ENCODE data around the gene ITGB1.

ITGB1 gene

DNA sequence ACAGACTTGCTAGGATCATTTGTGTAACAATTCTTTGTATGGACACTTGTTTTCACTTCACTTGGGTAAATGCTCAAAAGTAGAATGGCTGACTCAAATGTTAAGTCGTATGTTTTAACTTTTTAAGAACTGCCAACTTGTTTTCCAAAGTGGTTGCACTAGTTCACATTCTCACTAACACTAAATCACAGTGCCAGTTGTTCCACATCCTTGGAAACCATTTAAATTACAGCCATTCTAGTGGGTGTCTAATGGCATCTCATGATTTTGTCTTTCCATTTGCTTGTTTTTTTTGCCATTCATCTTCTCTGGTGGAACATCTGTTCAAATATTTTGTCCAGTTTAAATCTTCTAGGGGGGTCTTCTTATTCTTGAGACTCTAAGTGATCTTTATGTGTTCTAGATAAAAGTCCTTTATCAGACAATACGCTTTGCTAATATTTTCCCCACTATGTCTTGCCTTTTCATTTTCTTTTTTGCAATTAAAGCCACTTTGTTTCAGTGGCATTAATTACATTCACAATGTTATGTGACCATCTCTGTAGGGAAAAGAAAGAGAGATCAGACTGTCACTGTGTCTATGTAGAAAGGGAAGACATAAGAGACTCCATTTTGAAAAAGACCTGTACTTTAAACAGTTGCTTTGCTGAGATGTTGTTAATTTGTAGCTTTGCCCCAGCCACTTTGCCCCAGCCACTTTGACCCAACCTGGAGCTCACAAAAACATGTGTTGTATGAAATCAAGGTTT, 63.9 kb downstream of the ITGB1 start:
- H3K27me3 ChIP-seq: no peaks in the 10 kb centered on the region

DNA sequence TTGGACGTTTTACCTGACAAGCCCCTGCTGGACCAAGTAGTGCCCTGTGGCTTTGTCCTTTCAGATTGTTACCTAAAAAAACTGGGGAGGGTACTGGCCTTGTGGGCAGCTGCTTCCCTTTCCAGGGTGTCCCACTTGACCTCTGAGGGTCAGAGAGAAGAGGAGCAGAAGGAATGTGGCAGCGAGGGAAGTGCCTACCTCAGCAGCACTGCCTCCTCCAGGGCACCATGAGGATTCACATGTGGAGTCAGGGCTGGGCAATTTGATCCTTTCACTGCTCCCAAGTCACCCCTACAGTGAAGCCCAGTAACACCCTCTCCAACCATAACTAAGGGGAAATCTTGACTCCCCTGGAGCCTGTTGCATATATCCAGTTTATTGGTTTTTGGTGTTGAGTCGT, 64.6 kb downstream of the ITGB1 start:
- no peaks in the 10 kb centered on the region for H3K9me3 ChIP-seq
- H3K27me3 ChIP-seq: no peaks in the 10 kb centered on the region
- no peak overlapping the region for H3K27ac ChIP-seq
- no peak overlapping the region for H3K4me3 ChIP-seq
- peaks cover 19% of the 10 kb centered on the region; the same call in 1 of the 2 replicates for H3K36me3 ChIP-seq
- no peaks in the 10 kb centered on the region for H3K4me1 ChIP-seq
- H3K9ac ChIP-seq: no peak overlapping the region
- no peak for TF ChIP-seq Cebpa-rat (IDR thresholded peaks at IDR 0.05)
- no peak overlapping the region for H3K4me2 ChIP-seq
- no peaks in the 10 kb centered on the region for H4K20me1 ChIP-seq

More for the DNA sequence above, 63.9 kb downstream of the ITGB1 start:
- Histone ChIP-seq H3K27ac (no peak overlapping the region), H4K20me1 (no peaks in the 10 kb centered on the region), H3K9me3 (no peaks in the 10 kb centered on the region), H3K36me3 (peaks cover 23% of the 10 kb centered on the region; the same call in 1 of the 2 replicates), H3K4me2 (no peak overlapping the region), H3K4me1 (no peaks in the 10 kb centered on the region), H3K9ac (no peak overlapping the region), H3K4me3 (no peak overlapping the region)
- no peak for TF ChIP-seq Cebpa-rat (IDR thresholded peaks at IDR 0.05)

DNA sequence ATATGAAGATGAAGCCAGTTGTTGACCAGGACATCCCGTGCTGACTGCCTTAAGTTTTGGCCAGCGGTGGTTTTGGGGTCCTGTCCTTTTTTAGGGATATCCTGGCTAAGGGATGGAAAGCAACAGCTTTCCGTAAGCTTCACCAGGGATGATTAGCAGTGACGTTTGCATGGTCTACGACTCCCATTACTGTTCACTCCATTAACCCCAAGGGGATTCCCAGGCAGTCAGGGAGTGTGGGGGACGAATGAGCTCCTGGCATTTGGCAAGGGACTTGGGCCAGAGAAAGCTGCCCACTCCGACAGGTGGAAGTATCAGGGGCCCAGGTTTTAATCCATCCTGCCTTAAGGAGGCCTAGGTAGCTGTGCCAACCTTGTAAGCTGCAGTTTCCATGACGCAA, 66.8 kb downstream of the ITGB1 start:
- Histone ChIP-seq H3K4me3 (no peak overlapping the region), H3K4me2 (no peak overlapping the region), H3K27ac (no peak overlapping the region), H3K36me3 (0 out of 2 replicates have a peak, but pooled peaks cover under 1% of the 10 kb centered on the region), H3K9ac (no peak overlapping the region), H3K9me3 (no peaks in the 10 kb centered on the region), H4K20me1 (no peaks in the 10 kb centered on the region), H3K27me3 (no peaks in the 10 kb centered on the region), H3K4me1 (no peaks in the 10 kb centered on the region)
- TF ChIP-seq Cebpa-rat (IDR thresholded peaks at IDR 0.05): no peak

DNA sequence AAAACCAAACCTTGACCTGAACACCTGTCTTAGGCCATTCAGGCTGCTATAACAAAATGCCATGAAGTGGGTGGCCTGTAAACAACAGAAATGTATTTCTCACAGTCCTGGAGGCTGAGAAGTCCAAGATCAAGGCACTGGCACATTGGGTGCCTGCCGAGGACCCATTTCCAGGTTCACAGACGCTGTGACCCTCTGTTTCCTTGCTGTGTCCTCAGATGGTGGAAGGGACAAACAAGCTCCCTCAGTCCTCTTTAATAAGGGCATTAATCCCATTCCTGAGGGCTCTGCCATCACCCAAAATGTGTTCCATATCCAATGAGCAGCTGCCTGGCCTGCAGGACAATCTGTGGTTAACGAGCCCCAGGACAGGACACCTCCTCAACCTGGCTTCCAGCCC, 67.6 kb downstream of the ITGB1 start:
- H3K27ac ChIP-seq: no peak overlapping the region
- H3K4me3 ChIP-seq: no peak overlapping the region
- H3K9me3 ChIP-seq: no peaks in the 10 kb centered on the region

DNA sequence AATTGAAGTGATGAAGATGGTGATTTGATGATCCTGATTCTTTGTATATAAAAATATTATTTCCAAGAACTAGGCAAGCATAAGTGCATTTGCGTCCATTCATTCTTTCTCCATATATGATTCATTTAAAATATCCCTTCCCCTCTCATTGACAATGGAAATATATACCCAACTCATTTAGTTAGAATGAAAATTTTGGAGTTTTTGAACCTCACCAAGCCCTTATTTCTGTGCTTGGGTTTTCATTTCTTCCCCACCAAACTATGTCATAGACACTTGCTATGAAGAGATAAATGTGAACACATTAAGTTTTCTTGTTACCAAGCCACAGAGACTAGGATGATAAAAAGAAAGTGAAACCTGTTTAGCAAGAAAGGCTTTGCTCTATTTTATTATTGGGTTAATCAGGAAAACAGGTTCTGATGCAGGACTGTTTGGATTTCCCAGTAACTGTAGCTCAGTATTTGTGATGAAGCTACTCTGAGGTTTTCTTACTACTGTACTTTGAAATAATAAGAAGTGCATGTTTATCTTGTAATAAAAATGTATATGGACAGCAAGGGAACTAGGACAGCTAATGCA, 68.3 kb downstream of the ITGB1 start:
- H3K4me2 ChIP-seq: no peak overlapping the region
- no peaks in the 10 kb centered on the region for H3K4me1 ChIP-seq
- H3K9me3 ChIP-seq: no peaks in the 10 kb centered on the region
- no peaks in the 10 kb centered on the region for H3K36me3 ChIP-seq
- no peaks in the 10 kb centered on the region for H3K27me3 ChIP-seq
- H4K20me1 ChIP-seq: no peaks in the 10 kb centered on the region
- no peak overlapping the region for H3K4me3 ChIP-seq
- H3K9ac ChIP-seq: no peak overlapping the region
- no peak overlapping the region for H3K27ac ChIP-seq
- no peak for TF ChIP-seq Cebpa-rat (IDR thresholded peaks at IDR 0.05)

More for the DNA sequence above, 67.6 kb downstream of the ITGB1 start:
- Histone ChIP-seq H3K9ac (no peak overlapping the region), H4K20me1 (no peaks in the 10 kb centered on the region), H3K36me3 (no peaks in the 10 kb centered on the region), H3K4me2 (no peak overlapping the region), H3K4me1 (no peaks in the 10 kb centered on the region), H3K27me3 (no peaks in the 10 kb centered on the region)
- TF ChIP-seq Cebpa-rat (IDR thresholded peaks at IDR 0.05): no peak

DNA sequence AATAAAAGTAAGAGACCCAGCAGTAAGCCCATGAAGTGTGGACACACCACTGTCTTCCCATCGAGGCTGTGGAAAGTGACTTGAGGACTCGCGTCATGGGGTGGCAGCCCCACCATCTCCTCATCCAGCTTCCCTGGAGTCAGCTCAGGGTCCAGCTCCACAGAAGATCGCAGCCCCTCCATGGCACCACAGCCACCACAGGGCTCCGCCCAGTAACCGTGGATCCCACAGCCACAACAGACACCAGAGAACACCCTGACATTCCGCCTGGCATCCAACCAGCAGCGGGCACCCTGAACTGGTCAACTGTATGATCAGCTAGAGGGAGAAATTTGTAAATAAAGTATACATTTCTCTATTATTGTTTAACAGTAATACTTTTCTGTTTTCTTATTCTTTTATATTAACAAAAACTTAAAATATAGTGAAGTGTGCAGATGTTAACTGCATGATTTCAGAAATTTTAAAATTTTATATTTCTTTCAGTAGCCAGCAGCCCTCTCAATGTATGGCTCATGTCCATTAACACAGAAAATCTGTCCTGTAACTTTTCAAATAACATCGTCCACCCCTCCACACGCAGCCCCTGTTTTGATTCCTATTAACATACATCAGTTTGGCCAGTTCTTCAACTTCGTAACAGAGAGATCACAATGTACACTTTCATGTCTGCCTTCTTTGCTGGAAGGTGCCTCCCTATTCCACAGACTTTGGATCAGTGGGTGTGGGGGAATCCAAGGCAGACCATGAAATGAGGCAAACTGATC, 69.7 kb downstream of the ITGB1 start:
- no peak overlapping the region for H3K4me2 ChIP-seq
- H3K4me3 ChIP-seq: no peak overlapping the region
- no peak overlapping the region for H3K27ac ChIP-seq
- no peaks in the 10 kb centered on the region for H3K36me3 ChIP-seq
- H3K27me3 ChIP-seq: no peaks in the 10 kb centered on the region
- no peaks in the 10 kb centered on the region for H3K4me1 ChIP-seq
- TF ChIP-seq Cebpa-rat (IDR thresholded peaks at IDR 0.05): no peak
- no peak overlapping the region for H3K9ac ChIP-seq
- no peaks in the 10 kb centered on the region for H3K9me3 ChIP-seq
- H4K20me1 ChIP-seq: no peaks in the 10 kb centered on the region

DNA sequence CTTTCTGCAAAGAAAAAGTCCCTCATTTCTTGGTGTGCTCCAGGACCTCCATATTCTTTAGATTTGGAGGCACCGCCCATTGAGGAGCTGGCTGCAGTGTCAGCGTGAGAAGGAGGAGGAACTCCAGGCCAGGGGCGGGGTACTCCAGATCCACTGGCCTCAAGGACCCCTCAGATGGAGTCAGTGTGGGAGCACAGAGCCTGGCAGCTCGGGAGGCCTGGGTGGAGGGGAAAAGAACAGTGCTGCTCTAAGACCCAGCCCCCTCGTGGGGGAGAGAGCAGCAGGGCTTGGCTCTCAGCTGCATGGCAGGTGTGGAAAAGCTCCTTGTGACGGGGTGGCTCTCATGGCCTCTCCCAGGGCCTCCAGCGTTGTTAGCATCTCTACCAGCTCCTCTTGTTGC, 70.5 kb downstream of the ITGB1 start:
- Histone ChIP-seq H3K4me2 (no peak overlapping the region), H3K27ac (no peak overlapping the region), H3K9me3 (no peaks in the 10 kb centered on the region), H4K20me1 (no peaks in the 10 kb centered on the region), H3K4me1 (no peaks in the 10 kb centered on the region), H3K4me3 (no peak overlapping the region), H3K36me3 (no peaks in the 10 kb centered on the region), H3K27me3 (no peaks in the 10 kb centered on the region), H3K9ac (no peak overlapping the region)
- no peak for TF ChIP-seq Cebpa-rat (IDR thresholded peaks at IDR 0.05)

DNA sequence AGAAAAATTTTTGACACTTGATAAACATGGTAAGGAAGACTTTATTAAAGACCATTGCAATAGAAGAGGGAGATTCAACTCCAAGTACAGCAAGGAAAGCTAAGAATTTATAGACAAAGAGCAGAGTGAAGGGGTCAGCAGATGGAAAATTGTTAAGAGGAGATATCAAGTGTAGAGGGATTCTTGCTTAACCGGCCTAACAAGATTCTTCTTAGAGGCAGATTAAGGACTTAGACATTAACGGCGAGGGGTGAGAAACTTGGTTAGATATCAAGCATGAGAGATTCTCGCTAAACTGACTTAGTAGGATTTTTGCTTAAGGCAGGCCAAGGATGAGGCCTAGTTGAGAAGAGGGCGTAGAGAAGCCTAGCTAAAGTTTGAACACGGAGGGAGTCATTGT, 76.0 kb downstream of the ITGB1 start:
- no peaks in the 10 kb centered on the region for H3K36me3 ChIP-seq
- H3K27ac ChIP-seq: no peak overlapping the region
- TF ChIP-seq Cebpa-rat (IDR thresholded peaks at IDR 0.05): no peak
- no peaks in the 10 kb centered on the region for H3K27me3 ChIP-seq
- H3K4me2 ChIP-seq: no peak overlapping the region
- no peak overlapping the region for H3K4me3 ChIP-seq
- no peaks in the 10 kb centered on the region for H4K20me1 ChIP-seq
- H3K9me3 ChIP-seq: no peaks in the 10 kb centered on the region
- no peak overlapping the region for H3K9ac ChIP-seq
- no peaks in the 10 kb centered on the region for H3K4me1 ChIP-seq

DNA sequence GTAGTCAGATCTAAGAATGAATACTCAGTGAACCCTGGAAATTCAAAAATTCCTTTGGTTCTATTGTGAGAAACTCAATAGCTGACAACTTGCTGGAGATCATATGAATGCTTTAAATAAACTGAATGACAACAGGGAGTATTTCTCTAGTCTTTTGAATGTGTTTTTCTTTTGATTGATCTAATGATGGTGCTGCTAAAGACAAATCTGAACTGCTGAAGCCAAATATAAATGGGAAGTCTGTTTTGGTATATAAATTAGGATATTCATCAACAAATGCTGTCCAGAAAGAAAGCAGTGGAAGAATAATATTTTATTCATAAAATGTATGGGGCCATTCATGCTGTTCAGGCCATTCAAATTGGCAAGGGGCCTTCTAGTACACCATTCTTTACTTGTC, 79.4 kb downstream of the ITGB1 start:
- H3K9me3 ChIP-seq: no peaks in the 10 kb centered on the region
- no peak overlapping the region for H3K9ac ChIP-seq
- TF ChIP-seq Cebpa-rat (IDR thresholded peaks at IDR 0.05): no peak
- no peak overlapping the region for H3K27ac ChIP-seq
- no peaks in the 10 kb centered on the region for H3K27me3 ChIP-seq
- no peaks in the 10 kb centered on the region for H3K36me3 ChIP-seq
- no peak overlapping the region for H3K4me2 ChIP-seq
- no peaks in the 10 kb centered on the region for H4K20me1 ChIP-seq
- H3K4me3 ChIP-seq: no peak overlapping the region
- H3K4me1 ChIP-seq: no peaks in the 10 kb centered on the region

DNA sequence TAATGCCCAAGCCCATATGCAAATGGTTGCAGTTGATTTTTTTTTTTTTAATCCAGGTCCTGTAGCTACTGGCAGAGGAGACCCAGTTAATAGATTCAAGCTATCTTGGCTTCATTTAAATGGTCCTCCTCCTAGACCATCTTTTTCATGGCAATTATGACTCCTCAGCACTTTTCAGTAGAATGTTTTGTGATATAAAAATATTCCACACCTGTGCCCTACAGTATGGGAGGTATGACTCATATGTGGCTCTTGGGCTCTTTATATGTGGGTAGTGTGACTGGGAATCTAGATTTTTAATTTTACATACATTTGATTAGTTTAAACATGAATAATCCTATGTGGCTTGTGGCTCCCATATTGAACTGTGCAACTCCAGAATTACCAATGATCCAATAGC, 80.1 kb downstream of the ITGB1 start:
- no peak for TF ChIP-seq Cebpa-rat (IDR thresholded peaks at IDR 0.05)
- H3K4me2 ChIP-seq: no peak overlapping the region
- no peak overlapping the region for H3K4me3 ChIP-seq
- no peaks in the 10 kb centered on the region for H3K27me3 ChIP-seq
- H3K36me3 ChIP-seq: no peaks in the 10 kb centered on the region
- H3K27ac ChIP-seq: no peak overlapping the region
- no peaks in the 10 kb centered on the region for H3K4me1 ChIP-seq
- H3K9me3 ChIP-seq: no peaks in the 10 kb centered on the region
- no peak overlapping the region for H3K9ac ChIP-seq
- H4K20me1 ChIP-seq: no peaks in the 10 kb centered on the region

Data from BLaER1 (cell line).